Loucy (cell line): ENCODE measurements around the gene DDX31.

Experiments used
- H2AFZ ChIP-seq: fragments of 200-600 bp; sonication (generic); 2 replicates; pipeline ENCODE4 v1.6.0; 2016; ENCODE audit warnings: antibody characterized with exemption, mild to moderate bottlenecking, low read length, moderate library complexity
- H3F3A ChIP-seq: fragments of 200-600 bp; 2 replicates; pipeline ENCODE4 v1.6.0; 2016; ENCODE audit warnings: antibody characterized with exemption, low read depth, mild to moderate bottlenecking
- H3K27me3 ChIP-seq: fragments of 200-600 bp; sonication (generic); 2 replicates; pipeline ENCODE4 v1.6.1; 2014; ENCODE audit warnings: low read length, mild to moderate bottlenecking; ENCODE audit not compliant: insufficient read depth, poor library complexity, severe bottlenecking
- H3K36me3 ChIP-seq: fragments of 200-600 bp; sonication (generic); 2 replicates; pipeline ENCODE4 v1.6.1; 2016; ENCODE audit warnings: low read length; ENCODE audit not compliant: insufficient read depth
- H3K4me1 ChIP-seq: fragments of 200-600 bp; sonication (generic); 2 replicates; pipeline ENCODE4 v1.5.1; 2014; ENCODE audit warnings: low read length, mild to moderate bottlenecking; ENCODE audit not compliant: insufficient read depth, poor library complexity, severe bottlenecking
- H3K4me2 ChIP-seq: fragments of 200-600 bp; sonication (generic); 2 replicates; pipeline ENCODE4 v1.6.0; 2014; ENCODE audit warnings: antibody characterized with exemption, low read length, low read depth, mild to moderate bottlenecking; ENCODE audit not compliant: poor library complexity, severe bottlenecking
- H3K4me3 ChIP-seq: fragments of 200-600 bp; sonication (generic); 2 replicates; pipeline ENCODE4 v1.5.1; 2014; ENCODE audit warnings: low read length, mild to moderate bottlenecking, mixed read lengths; ENCODE audit not compliant: poor library complexity, severe bottlenecking
- H3K79me2 ChIP-seq: fragments of 200-600 bp; sonication (generic); 2 replicates; pipeline ENCODE4 v1.6.1; 2014; ENCODE audit warnings: low read length; ENCODE audit not compliant: insufficient read depth
- H3K9ac ChIP-seq: fragments of 200-600 bp; sonication (generic); 2 replicates; pipeline ENCODE4 v1.6.0; 2014; ENCODE audit warnings: mild to moderate bottlenecking, low read depth, low read length, moderate library complexity; ENCODE audit not compliant: poor library complexity, severe bottlenecking
- H3K9me2 ChIP-seq: fragments of 200-600 bp; sonication (generic); replicated peaks from 2 replicates; pipeline ENCODE4 v1.6.1; 2016; ENCODE audit warnings: low read depth, low read length, mixed read lengths
- H3K9me3 ChIP-seq: fragments of 200-600 bp; sonication (generic); 2 replicates; pipeline ENCODE4 v1.6.1; 2014; ENCODE audit warnings: mild to moderate bottlenecking, antibody characterized with exemption, low read length, low read depth; ENCODE audit not compliant: insufficient read depth
- H4K20me1 ChIP-seq: fragments of 200-600 bp; sonication (generic); 2 replicates; pipeline ENCODE4 v1.6.0; 2014; ENCODE audit warnings: antibody characterized with exemption, low read length, mild to moderate bottlenecking; ENCODE audit not compliant: insufficient read depth, poor library complexity, severe bottlenecking
- EZH2phosphoT487 ChIP-seq: fragments of 200-600 bp; IDR thresholded peaks from 2 replicates; pipeline ENCODE4 v1.6.1; 2018; ENCODE audit warnings: antibody characterized with exemption, mild to moderate bottlenecking, moderate library complexity, borderline replicate concordance
- TF ChIP-seq, protein P1 (sequence below): fragments of 200-600 bp; sonication (generic); conservative IDR thresholded peaks from 2 replicates; pipeline ENCODE4 v1.5.1; 2014; ENCODE audit warnings: mild to moderate bottlenecking, antibody characterized with exemption, low read length

Gene DDX31

GRCh38 chr9:132690696-132691095 lies 20.9 kb upstream of the DDX31 start:
- Histone ChIP-seq H3K9me3 (no peaks in the 10 kb centered on the region), H4K20me1 (no peaks in the 10 kb centered on the region), H3K4me3 (no peak overlapping the region), H3K27me3 (no peaks in the 10 kb centered on the region), H3K9ac (no peak overlapping the region), H3K4me1 (no peaks in the 10 kb centered on the region), H3K9me2 (no peaks in the 10 kb centered on the region), H3F3A (no peaks in the 10 kb centered on the region), H3K36me3 (peaks cover 57% of the 10 kb centered on the region), H3K4me2 (no peak overlapping the region), H3K79me2 (no peaks in the 10 kb centered on the region), H2AFZ (no peak overlapping the region)
- no peak for TF ChIP-seq EZH2phosphoT487
- TF ChIP-seq, protein P1, sequence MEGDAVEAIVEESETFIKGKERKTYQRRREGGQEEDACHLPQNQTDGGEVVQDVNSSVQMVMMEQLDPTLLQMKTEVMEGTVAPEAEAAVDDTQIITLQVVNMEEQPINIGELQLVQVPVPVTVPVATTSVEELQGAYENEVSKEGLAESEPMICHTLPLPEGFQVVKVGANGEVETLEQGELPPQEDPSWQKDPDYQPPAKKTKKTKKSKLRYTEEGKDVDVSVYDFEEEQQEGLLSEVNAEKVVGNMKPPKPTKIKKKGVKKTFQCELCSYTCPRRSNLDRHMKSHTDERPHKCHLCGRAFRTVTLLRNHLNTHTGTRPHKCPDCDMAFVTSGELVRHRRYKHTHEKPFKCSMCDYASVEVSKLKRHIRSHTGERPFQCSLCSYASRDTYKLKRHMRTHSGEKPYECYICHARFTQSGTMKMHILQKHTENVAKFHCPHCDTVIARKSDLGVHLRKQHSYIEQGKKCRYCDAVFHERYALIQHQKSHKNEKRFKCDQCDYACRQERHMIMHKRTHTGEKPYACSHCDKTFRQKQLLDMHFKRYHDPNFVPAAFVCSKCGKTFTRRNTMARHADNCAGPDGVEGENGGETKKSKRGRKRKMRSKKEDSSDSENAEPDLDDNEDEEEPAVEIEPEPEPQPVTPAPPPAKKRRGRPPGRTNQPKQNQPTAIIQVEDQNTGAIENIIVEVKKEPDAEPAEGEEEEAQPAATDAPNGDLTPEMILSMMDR = no peak

DNA sequence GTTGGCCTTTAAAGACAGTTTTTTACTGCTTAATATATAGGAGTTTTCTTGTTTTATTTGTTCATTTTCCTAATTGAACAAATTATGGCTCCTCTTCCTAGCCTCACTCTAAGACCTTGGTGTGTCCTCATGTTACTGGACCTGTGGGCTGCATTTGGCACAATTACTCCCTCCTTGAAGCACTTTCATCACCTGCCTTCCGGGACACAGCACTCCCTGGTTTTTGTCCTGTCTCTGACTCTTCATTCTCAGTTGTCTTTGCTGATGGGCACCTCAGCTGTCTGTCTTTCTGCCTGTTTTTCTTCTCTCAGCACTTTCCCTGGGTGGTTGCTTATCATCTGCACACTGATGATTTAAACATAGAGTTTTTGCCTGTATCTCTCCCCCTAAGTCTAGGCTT lies 14.1 kb upstream of the DDX31 start:
- H3K4me1 ChIP-seq = peaks cover 5% of the 10 kb centered on the region
- no peak overlapping the region for H2AFZ ChIP-seq
- H3K79me2 ChIP-seq = peaks cover 42% of the 10 kb centered on the region
- H3F3A ChIP-seq = no peaks in the 10 kb centered on the region
- H3K4me2 ChIP-seq = no peak overlapping the region
- no peaks in the 10 kb centered on the region for H3K9me3 ChIP-seq
- H3K9me2 ChIP-seq = no peaks in the 10 kb centered on the region
- H3K4me3 ChIP-seq = no peak overlapping the region
- no peaks in the 10 kb centered on the region for H3K27me3 ChIP-seq
- H3K9ac ChIP-seq = no peak overlapping the region
- TF ChIP-seq, protein P1 = no peak
- TF ChIP-seq EZH2phosphoT487 = no peak
- H3K36me3 ChIP-seq = peaks cover 79% of the 10 kb centered on the region; the same call in 1 of the 2 replicates
- peaks cover 9% of the 10 kb centered on the region for H4K20me1 ChIP-seq

DNA sequence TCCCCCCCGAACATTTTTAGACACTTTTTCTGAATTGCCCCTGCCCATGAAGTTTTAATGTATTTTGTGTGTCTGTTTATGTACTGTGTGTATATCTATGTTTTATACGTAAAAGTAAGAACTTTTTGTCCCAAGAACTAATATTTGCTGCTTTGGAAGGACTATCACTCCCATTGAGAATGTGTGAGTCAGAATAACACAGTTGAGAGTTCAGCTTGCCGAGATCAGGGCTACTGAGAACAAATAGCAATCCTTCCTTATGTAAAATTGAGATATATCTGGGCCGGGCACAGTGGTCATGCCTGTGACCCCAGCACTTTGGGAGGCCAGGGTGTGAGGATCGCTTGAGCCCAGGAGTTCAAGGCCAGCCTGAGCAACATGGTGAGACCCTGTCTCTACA lies 11.8 kb upstream of the DDX31 start:
- Histone ChIP-seq H3F3A (no peaks in the 10 kb centered on the region), H3K9me2 (no peaks in the 10 kb centered on the region), H3K36me3 (peaks cover 70% of the 10 kb centered on the region; the same call in 1 of the 2 replicates), H3K79me2 (peaks cover 56% of the 10 kb centered on the region), H4K20me1 (peaks cover 19% of the 10 kb centered on the region), H3K4me2 (peak overlapping the region; percentile 32), H3K4me1 (peaks cover 8% of the 10 kb centered on the region), H3K27me3 (no peaks in the 10 kb centered on the region), H3K4me3 (no peak overlapping the region), H2AFZ (no peak overlapping the region), H3K9me3 (no peaks in the 10 kb centered on the region), H3K9ac (no peak overlapping the region)
- TF ChIP-seq EZH2phosphoT487 = no peak
- TF ChIP-seq, protein P1 = no peak
